CD4-positive, alpha-beta T cell treated with Interleukin-1 beta for 1 hour (primary cell): ENCODE data around the gene STARD13.
"Not testable (repeated sequence)": the region's sequence is repeated elsewhere in the genome, so short reads cannot be mapped to it uniquely, and the experiment has no call there.

ENCODE experiments used
- DNase-seq, 2 donors: peaks; one replicate each; pipeline ENCODE4 v3.0.0-alpha.2; 2020 to 2022

STARD13 gene

DNA sequence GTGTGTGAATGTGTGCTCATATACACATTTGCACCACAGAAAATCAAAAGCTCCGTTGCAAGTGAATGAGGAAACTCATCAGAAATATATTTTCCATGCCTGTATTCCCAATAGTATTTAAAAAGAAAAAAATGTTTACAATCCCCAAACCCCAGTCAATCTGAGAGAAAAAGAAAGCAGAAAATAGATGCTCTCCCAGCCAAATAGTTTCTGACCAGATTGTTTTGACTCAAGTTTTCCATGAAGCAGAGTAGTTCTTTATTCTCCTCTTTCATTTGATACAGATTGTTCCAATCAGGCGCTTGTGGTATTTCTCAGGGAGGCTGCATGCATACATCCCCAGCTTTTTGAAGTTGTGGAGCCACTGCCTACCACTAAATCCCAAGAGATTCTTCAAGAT, 110.6 kb downstream of the STARD13 start:
- no peak for DNase-seq

DNA sequence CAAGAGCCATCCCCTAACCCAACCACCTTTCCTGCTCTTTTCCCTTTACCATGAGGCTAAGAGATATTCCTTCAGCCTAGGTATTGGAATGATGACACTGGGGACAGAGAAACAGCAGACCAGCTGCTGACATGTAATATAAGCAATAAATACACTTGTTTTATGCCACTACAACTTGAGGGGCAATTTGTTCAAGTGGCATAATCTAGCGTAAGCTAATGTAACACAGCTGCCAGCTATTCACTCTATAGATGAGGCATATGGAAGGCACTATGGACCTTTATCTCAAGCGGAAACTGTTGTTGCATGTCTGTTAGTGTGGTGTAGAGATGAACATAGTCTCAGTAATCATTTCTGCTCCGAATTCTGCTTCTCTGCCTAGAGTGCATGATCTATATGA, 111.1 kb downstream of the STARD13 start:
- DNase-seq, result no peak

DNA sequence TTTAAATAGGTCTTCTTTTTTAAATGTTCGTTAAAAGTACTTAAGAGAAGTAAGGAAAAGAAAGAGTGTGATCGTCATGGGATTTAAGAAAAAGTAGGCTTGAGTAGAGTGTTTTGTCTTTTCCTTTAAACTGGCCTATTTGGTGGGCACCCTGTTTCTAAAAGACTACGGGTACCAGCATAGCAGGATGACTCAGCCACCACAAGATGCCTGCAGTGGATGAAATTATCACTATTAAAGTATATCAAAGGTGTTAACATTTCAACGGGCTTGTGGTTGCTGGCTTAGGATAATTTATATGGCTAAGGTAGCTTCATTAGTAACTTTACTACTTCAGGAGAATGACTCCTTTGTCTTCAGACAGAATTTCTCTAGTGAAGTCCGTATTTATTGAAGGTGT, 112.6 kb downstream of the STARD13 start:
- no peak for DNase-seq

DNA sequence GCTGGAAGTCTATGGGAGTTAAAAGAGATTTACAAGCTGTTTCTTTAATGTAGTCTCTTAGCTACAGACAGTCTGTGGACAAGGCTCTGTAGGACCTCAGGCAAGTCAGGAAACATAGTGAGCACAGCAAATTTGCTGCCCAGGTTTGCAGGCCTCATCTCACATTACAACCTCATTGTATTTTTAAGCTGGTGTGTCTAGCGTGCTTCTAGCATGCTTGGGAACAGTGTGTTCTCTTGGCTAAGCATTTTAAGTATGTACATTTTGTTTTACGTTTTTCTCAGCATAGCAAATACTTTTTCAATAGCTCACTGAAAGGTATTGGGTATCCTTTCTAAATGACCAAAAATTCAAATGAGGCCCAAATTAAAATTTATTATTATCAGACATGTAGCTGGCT, 113.2 kb downstream of the STARD13 start:
- no peak for DNase-seq

- DNase-seq, result no peak
Observed at GRCh38 chr13:33169273-33169980, 116.1 kb downstream of the STARD13 start.

GRCh38 chr13:33168321-33168960, 117.1 kb downstream of the STARD13 start:
- no peak for DNase-seq

- DNase-seq, result no peak
Observed at GRCh38 chr13:33167491-33167890, 118.1 kb downstream of the STARD13 start.

GRCh38 chr13:33165787-33166186, 119.8 kb downstream of the STARD13 start:
- no peak for DNase-seq

- no peak for DNase-seq
Observed at GRCh38 chr13:33164331-33164730, 121.2 kb downstream of the STARD13 start.

- DNase-seq, result not testable (repeated sequence)
Observed at GRCh38 chr13:33162725-33163124, 122.8 kb downstream of the STARD13 start.

GRCh38 chr13:33158816-33159215, 126.7 kb downstream of the STARD13 start:
- DNase-seq, result no peak

DNA sequence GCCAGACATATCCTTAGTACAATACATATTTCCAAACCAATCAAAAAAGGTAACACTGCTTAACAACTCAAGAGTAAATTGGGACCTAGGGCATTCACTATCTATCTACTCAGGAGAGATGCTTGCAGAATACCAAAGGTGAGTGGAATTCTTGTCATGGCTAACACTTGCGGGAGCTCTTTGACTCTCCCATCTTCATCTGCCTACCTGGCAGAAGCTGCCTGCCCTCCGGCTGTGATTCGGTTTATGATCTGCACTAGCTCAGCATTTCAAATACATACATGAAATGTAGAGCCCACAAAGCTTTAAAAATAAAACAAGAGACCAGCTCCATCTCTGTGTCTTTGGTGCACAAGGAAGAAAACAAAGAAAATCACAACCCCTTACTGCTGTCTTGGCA, 127.3 kb downstream of the STARD13 start:
- DNase-seq, result no peak

DNA sequence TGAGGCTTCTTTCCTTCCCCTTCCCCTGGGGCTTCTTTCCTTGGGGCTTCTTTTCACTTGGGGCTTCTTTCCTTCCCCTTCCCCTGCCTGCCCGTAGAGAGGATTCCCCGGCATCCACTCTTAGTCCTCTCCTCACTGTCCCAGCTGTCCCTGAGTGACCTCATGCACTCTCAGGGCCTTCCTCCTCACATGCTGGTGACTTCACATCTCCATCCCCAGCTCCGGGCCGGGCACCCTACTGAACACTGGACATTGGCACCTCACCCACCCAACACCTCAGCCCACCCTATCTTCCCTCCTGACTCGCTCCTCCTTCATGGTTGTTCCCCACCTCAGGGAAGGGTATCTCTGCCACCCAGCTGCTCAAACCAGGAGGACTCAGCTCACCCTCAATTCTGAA, 130.6 kb downstream of the STARD13 start:
- no peak for DNase-seq

DNA sequence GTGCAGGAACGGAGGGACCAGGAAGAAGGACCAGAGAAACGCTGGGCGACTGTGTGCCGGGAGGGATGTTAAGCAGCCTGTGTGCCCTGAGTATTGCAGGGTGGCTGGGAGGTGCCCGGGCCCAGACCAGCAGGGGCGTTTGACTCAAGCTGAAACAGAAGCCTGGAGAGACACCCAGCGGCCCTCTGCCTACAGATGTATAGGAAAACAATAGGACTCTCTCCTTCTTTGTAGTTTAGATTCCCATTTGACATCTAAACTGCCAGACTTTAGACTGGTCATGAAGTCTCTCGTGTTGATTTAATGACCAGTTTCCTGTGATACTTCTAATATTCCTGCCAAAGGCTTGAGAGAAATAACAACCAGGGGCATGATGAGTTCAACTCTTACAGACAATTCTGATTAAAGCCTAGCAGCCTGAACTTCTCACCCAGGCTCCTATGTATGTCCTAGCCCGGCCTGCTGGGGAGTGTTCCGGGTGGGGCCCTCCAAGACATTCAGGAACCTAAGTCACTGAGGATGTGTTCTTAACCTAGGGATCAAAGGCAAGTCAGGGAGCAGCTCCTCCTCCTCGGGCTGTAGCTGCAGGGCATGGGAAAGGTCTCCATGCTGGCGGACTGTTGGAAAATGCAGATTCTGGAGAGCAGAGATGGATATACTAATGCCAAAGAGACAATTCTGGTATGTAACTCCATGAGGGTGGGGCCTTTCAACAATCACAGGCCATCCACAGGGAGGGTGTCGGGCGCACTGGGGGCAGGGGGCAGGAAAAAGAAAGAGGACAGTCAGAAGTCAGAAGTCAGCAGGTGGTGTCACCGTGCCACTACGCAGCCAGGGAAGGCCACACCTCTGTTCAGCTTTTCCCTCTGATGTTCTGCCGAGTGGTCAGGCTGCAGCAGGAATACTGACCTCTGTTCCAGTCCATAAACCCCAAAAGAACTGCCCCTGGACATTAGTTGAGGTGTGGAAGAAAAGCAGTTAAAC, 131.8 kb downstream of the STARD13 start:
- no peak for DNase-seq

GRCh38 chr13:33152389-33152788, 133.2 kb downstream of the STARD13 start:
- DNase-seq, result no peak

- DNase-seq, result no peak
Observed at GRCh38 chr13:33150662-33151061, 134.9 kb downstream of the STARD13 start.

DNA sequence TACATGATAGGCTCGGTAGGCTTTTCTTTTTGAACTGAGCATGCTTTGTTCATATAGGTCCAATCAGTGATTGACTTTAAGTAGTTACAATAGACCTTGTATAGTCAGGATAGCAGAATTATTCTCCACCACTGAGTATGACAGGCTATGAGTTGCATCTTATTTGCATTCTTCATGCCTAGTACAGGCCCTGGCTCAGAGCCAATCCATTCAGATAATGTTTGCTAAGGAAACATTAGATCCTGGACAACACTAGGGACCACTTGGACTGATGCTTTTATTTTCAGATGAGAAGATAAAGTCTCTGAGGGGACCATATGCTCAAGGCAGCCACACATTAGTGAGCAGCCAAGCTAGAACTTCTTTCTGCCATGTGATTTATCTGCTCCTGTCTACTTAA, 135.4 kb downstream of the STARD13 start:
- no peak for DNase-seq

- DNase-seq, result no peak
Observed at GRCh38 chr13:33147832-33148231, 137.7 kb downstream of the STARD13 start.

GRCh38 chr13:33146843-33147611, 138.5 kb downstream of the STARD13 start:
- DNase-seq, result no peak

DNA sequence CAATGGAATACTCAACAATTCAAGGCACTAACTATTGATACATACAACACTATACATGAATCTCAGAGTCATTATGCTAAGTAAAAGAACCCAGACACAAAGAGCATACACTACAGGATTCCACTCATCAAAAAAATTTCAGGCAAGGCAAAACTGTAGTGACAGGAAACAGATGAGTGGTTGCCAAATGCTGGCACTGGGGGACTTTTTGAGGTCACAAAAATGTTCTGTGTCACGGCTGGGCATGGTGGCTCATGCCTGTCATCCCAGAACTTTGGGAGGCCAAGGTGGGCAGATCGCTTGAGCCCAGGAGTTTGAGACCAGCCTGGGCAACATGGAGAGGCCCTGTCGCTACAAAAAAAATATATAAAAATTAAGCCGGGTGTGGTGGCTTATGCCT, 139.9 kb downstream of the STARD13 start:
- DNase-seq, result no peak

DNA sequence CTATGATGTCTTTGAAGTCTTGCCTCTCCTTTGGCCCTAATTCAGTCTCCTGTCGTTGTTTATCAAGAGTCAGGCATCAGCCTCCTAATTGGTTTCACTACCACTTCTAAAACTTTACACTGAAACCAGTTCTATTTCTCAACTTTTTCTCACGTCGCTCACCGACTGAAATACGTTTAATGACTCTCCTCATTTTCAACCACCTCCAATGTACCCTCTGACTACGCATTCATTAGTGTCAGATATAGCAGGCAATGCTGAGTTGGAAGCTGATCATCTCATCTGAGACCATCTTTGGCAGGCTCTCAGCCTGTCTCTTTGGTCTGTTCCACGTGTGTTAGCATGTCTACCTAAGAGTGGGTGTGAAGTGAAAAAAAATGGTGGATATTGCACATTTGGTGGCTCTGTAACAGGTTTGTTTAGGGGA, 141.2 kb downstream of the STARD13 start:
- DNase-seq, result no peak

DNA sequence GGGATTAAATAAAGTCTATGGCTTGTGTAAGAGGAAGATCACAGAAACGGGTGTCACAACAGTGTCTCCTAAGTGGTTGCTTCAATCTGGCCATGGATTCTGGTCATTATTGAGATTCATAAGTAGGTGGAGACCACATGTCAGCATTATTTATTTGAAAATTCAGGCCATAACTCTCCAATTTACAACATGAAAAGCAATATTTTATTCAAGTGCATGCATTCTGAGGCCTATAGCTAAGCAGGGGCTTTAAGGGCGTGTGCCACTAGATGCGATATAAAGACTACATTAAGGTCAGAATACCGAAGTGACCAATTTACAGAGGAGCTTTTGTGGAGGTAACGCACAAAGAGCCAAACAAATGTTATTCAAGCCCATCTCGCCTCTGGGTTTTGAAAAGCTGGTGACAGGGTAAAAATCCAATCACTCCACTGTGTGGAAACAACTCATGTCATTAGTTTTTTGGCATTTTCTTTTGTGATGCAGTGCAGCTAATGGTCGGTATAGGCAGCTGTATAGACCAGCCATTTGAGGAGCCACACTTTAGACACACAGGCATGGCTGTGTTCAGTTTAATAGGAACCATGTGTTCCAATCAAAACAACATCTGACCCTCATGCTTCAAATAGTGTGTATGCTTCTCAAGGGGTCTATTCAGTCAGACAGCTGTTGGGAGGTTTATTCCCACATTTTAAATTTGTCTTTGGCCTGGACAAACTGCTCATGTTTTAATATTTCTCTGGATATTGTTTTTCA, 145.6 kb downstream of the STARD13 start:
- no peak for DNase-seq
